BLaER1 treated with 17β-estradiol and CSF1 and Interleukin-3, amounts not matched to agents 10 nM and 100 nM (cell line): ENCODE data around the gene CYSTM1.
"Not testable (repeated sequence)": the region's sequence is repeated elsewhere in the genome, so short reads cannot be mapped to it uniquely, and the experiment has no call there.

Experiments used
- H3K27ac ChIP-seq, 11 experiments: shearing (Covaris generic); formaldehyde crosslinking; 2 replicates each; pipeline ENCODE4 v1.8.1; 2022
- H3K27me3 ChIP-seq, 11 experiments: shearing (Covaris generic); formaldehyde crosslinking; 2 replicates each; pipeline ENCODE4 v1.8.1; 2022
- H3K36me3 ChIP-seq, 11 experiments: shearing (Covaris generic); formaldehyde crosslinking; 2 replicates each; pipeline ENCODE4 v1.8.1; 2022
- H3K4me1 ChIP-seq, 10 experiments: shearing (Covaris generic); formaldehyde crosslinking; 2 replicates each; pipeline ENCODE4 v1.8.1; 2022
- H3K4me2 ChIP-seq, 11 experiments: shearing (Covaris generic); formaldehyde crosslinking; 2 replicates each; pipeline ENCODE4 v1.8.1; 2022
- H3K4me3 ChIP-seq, 10 experiments: shearing (Covaris generic); formaldehyde crosslinking; 2 replicates each; pipeline ENCODE4 v1.8.1; 2022
- H3K9ac ChIP-seq, 11 experiments: shearing (Covaris generic); formaldehyde crosslinking; 2 replicates each; pipeline ENCODE4 v1.8.1; 2022
- H3K9me3 ChIP-seq, 11 experiments: shearing (Covaris generic); formaldehyde crosslinking; replicated peaks in 1 of 11; 2 replicates each; pipeline ENCODE4 v1.8.1; 2022
- H4K20me1 ChIP-seq, 11 experiments: shearing (Covaris generic); formaldehyde crosslinking; 2 replicates each; pipeline ENCODE4 v1.8.1; 2022
- Cebpa-rat ChIP-seq, 11 experiments: shearing (Covaris generic); IDR thresholded peaks; 2 replicates each; pipeline ENCODE4 v1.8.1; 2022

Gene CYSTM1

GRCh38 chr5:140153255-140153654 lies 21.7 kb upstream of the CYSTM1 start:
- Histone ChIP-seq H3K36me3 (no peaks in the 10 kb centered on the region), H4K20me1 (no peaks in the 10 kb centered on the region; a peak in 1 of 22 replicates), H3K4me1 (peaks cover 34 to 80% (median 73%) of the 10 kb centered on the region in 10 experiments), H3K4me2 (peak overlapping the region; percentile 82 to 99 (median 91)), H3K9me3 (no peaks in the 10 kb centered on the region), H3K9ac (peak overlapping the region in 9 of 11 experiments; percentile 0 to 74 (median 49); a peak in 13 of 22 replicates), H3K4me3 (peak overlapping the region in 8 of 10 experiments; percentile 25 to 51 (median 38); a peak in 13 of 20 replicates), H3K27ac (peak overlapping the region in 8 of 11 experiments; percentile 48 to 83 (median 70); a peak in 15 of 22 replicates), H3K27me3 (peaks cover 4 to 7% (median 5%) of the 10 kb centered on the region in 11 experiments; a peak in 21 of 22 replicates)
- TF ChIP-seq Cebpa-rat (IDR thresholded peaks at IDR 0.05) = no peak

GRCh38 chr5:140153905-140154304 lies 21.1 kb upstream of the CYSTM1 start:
- H3K36me3 ChIP-seq = no peaks in the 10 kb centered on the region
- H3K27ac ChIP-seq = peak overlapping the region in 7 of 11 experiments; percentile 24 to 83 (median 79); a peak in 14 of 22 replicates
- peak overlapping the region in 3 of 10 experiments; percentile 39 to 51 (median 41); a peak in 4 of 20 replicates for H3K4me3 ChIP-seq
- H3K4me2 ChIP-seq = peak overlapping the region; percentile 82 to 99 (median 91)
- no peak for TF ChIP-seq Cebpa-rat (IDR thresholded peaks at IDR 0.05)
- H3K27me3 ChIP-seq = peaks cover 0 to under 1% (median 0%) of the 10 kb centered on the region in 11 experiments; a peak in 1 of 22 replicates
- peak overlapping the region in 7 of 11 experiments; percentile 29 to 74 (median 62); a peak in 11 of 22 replicates for H3K9ac ChIP-seq
- no peaks in the 10 kb centered on the region for H4K20me1 ChIP-seq
- no peaks in the 10 kb centered on the region for H3K9me3 ChIP-seq
- H3K4me1 ChIP-seq = peaks cover 34 to 80% (median 73%) of the 10 kb centered on the region in 10 experiments

- H3K27me3 ChIP-seq, H3K9me3 ChIP-seq, H3K36me3 ChIP-seq, H4K20me1 ChIP-seq, H3K4me3 ChIP-seq: not testable (repeated sequence)
- Histone ChIP-seq H3K27ac (peak overlapping the region in 4 of 11 experiments; percentile 79 to 83 (median 80); a peak in 6 of 22 replicates), H3K4me2 (peak overlapping the region; percentile 82 to 99 (median 91); a peak in 21 of 22 replicates), H3K4me1 (peaks cover 34 to 73% (median 69%) of the 10 kb centered on the region in 10 experiments), H3K9ac (peak overlapping the region in 3 of 11 experiments; percentile 14 to 74 (median 62); a peak in 2 of 22 replicates)
These were observed 20.1 kb upstream of the CYSTM1 start for GRCh38 chr5:140154710-140155381.

GRCh38 chr5:140157032-140157781 lies 17.8 kb upstream of the CYSTM1 start:
- peak overlapping the region in 9 of 11 experiments; percentile 2 to 74 (median 61); a peak in 17 of 22 replicates for H3K27ac ChIP-seq
- H3K27me3 ChIP-seq = no peaks in the 10 kb centered on the region
- no peaks in the 10 kb centered on the region for H3K36me3 ChIP-seq
- peak overlapping the region; percentile 60 to 98 (median 89) for H3K4me2 ChIP-seq
- no peak for TF ChIP-seq Cebpa-rat (IDR thresholded peaks at IDR 0.05)
- no peaks in the 10 kb centered on the region for H3K9me3 ChIP-seq
- H3K4me3 ChIP-seq = peak overlapping the region; percentile 41 to 68 (median 52); a peak in 19 of 20 replicates
- peaks cover 34 to 53% (median 52%) of the 10 kb centered on the region in 10 experiments for H3K4me1 ChIP-seq
- H4K20me1 ChIP-seq = no peaks in the 10 kb centered on the region
- peak overlapping the region; percentile 40 to 75 (median 71); a peak in 21 of 22 replicates for H3K9ac ChIP-seq

- Histone ChIP-seq H4K20me1 (no peaks in the 10 kb centered on the region), H3K4me3 (no peak overlapping the region), H3K4me2 (no peak overlapping the region), H3K36me3 (no peaks in the 10 kb centered on the region), H3K4me1 (peaks cover 14 to 32% (median 32%) of the 10 kb centered on the region in 10 experiments), H3K9me3 (no peaks in the 10 kb centered on the region), H3K27me3 (no peaks in the 10 kb centered on the region), H3K27ac (no peak overlapping the region), H3K9ac (no peak overlapping the region)
- no peak for TF ChIP-seq Cebpa-rat (IDR thresholded peaks at IDR 0.05)
These were observed 15.7 kb upstream of the CYSTM1 start for GRCh38 chr5:140159014-140159927.

GRCh38 chr5:140162275-140162674 lies 12.7 kb upstream of the CYSTM1 start:
- Histone ChIP-seq H3K4me3 (no peak overlapping the region), H3K27me3 (no peaks in the 10 kb centered on the region), H3K4me2 (no peak overlapping the region), H3K9me3 (no peaks in the 10 kb centered on the region), H3K4me1 (peaks cover 4 to 18% (median 13%) of the 10 kb centered on the region in 10 experiments; a peak in 16 of 20 replicates), H3K36me3 (no peaks in the 10 kb centered on the region), H3K9ac (no peak overlapping the region), H4K20me1 (no peaks in the 10 kb centered on the region), H3K27ac (no peak overlapping the region)
- TF ChIP-seq Cebpa-rat (IDR thresholded peaks at IDR 0.05) = no peak

GRCh38 chr5:140162781-140163180 lies 12.2 kb upstream of the CYSTM1 start:
- Histone ChIP-seq H3K36me3 (no peaks in the 10 kb centered on the region), H3K4me1 (peaks cover 0 to 20% (median 15%) of the 10 kb centered on the region in 10 experiments; a peak in 13 of 20 replicates), H3K4me2 (no peak overlapping the region), H4K20me1 (no peaks in the 10 kb centered on the region), H3K4me3 (no peak overlapping the region), H3K9me3 (no peaks in the 10 kb centered on the region), H3K27ac (no peak overlapping the region), H3K27me3 (no peaks in the 10 kb centered on the region), H3K9ac (no peak overlapping the region)
- TF ChIP-seq Cebpa-rat (IDR thresholded peaks at IDR 0.05) = no peak

GRCh38 chr5:140165101-140165922 lies 9.7 kb upstream of the CYSTM1 start:
- no peak for TF ChIP-seq Cebpa-rat (IDR thresholded peaks at IDR 0.05)
- no peaks in the 10 kb centered on the region for H3K36me3 ChIP-seq
- H3K4me3 ChIP-seq = no peak overlapping the region
- H4K20me1 ChIP-seq = no peaks in the 10 kb centered on the region
- no peak overlapping the region for H3K9ac ChIP-seq
- H3K27ac ChIP-seq = no peak overlapping the region
- peaks cover 0 to 42% (median 19%) of the 10 kb centered on the region in 10 experiments; a peak in 13 of 20 replicates for H3K4me1 ChIP-seq
- no peaks in the 10 kb centered on the region for H3K27me3 ChIP-seq
- no peak overlapping the region for H3K4me2 ChIP-seq
- H3K9me3 ChIP-seq = no peaks in the 10 kb centered on the region
